Right ventricle myocardium inferior (tissue), 1 donor: Measurements from ENCODE around the gene SCLY. TPM values are rescaled to one million over a fixed set of nuclear protein-coding genes. Genes with fewer than 3 reads are reported as not detected.

Source experiments
- ATAC-seq: fragments of 200-7000 bp; cut with Tn5 transposase; one replicate; pipeline ENCODE4 v1.9.1; 2020; ENCODE audit warnings: mild to moderate bottlenecking, moderate library complexity
- DNase-seq: peaks from one replicate; pipeline ENCODE4 v3.0.0; 2021; ENCODE audit errors: missing footprints
- intact Hi-C: fragments of 100-400 bp; cut with DNase I; formaldehyde crosslinking; loops from one replicate; pipeline ENCODE4 v1.11.0; 2022
- long read RNA-seq: library from polyadenylated mRNA; unstranded; transcript quantifications from one replicate; pipeline ENCODE4 v2.0.0, GENCODE V29; 2021
- total RNA-seq: library from RNA; stranded (reverse); fragmentation: NEBNext Ultra II Directional; extraction: Animal tissue kit (Norgen Biotek cat#: 25700); gene quantifications from one replicate; pipeline ENCODE4 v1.2.1, GENCODE V29; 2021
- donor health status: DM: no; HTN: yes; CAD: no; lungs with severe emphysema.

Gene SCLY, protein sequence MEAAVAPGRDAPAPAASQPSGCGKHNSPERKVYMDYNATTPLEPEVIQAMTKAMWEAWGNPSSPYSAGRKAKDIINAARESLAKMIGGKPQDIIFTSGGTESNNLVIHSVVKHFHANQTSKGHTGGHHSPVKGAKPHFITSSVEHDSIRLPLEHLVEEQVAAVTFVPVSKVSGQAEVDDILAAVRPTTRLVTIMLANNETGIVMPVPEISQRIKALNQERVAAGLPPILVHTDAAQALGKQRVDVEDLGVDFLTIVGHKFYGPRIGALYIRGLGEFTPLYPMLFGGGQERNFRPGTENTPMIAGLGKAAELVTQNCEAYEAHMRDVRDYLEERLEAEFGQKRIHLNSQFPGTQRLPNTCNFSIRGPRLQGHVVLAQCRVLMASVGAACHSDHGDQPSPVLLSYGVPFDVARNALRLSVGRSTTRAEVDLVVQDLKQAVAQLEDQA
- 10.8 TPM for total RNA-seq
- long read RNA-seq, transcript SCLY-201 (12 exons, 2,562 nt) = major isoform, 8 of 10 reads
- long read RNA-seq, partial matches to known transcripts = 0 of 10 reads
- long read RNA-seq, other reads (novel, unspliced or antisense) = 2 of 10 reads

DNA sequence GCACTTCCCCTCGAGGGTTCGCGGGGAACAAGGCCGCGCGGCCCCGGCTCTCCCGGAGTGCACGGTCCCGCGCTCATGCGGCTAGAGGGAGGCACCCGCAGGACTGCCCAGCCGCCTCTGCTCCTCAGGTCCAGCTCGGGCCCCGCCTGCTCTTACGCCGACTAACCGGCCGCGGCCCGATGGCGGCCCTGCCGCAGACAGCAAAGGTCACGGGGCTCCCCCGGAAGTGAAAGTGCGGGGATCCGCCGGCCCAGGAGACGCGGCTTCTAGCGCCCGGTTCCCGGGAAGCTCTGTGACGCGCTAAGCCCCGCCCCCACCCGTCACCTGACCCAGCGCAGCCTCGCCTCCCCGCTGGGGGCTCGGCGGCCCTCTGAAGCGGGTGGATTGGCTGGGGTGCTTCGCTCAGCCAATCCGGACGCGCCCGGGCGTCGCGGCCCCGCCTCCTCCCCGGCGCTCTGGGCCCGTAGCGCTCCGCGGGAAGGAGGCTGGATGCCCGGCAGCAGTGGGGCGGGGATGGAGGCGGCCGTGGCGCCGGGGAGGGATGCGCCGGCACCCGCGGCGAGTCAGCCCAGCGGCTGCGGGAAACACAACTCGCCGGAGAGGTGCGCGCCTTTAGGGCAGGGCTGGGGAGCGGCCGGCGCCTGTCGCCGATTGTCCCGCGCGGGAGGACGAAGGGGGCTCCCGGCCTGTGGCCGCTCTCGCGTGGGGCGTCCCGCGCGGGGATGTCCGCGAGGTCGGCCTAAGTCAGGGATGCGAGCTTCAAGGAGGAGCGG, at the start of gene SCLY:
TSS of gene SCLY (plus strand) at position 460 of the 773 bp plus-strand sequence. CDS start at position 514, 54 bp downstream.
- ATAC-seq (peak; percentile 99), DNase-seq (peak; percentile 98)
- intact Hi-C loops = loop anchor here (1.0 to 2.0 kb wide), 3 partner anchors 79 to 142 kb away; partner anchors contain the start of genes ILKAP and UBE2F

DNA sequence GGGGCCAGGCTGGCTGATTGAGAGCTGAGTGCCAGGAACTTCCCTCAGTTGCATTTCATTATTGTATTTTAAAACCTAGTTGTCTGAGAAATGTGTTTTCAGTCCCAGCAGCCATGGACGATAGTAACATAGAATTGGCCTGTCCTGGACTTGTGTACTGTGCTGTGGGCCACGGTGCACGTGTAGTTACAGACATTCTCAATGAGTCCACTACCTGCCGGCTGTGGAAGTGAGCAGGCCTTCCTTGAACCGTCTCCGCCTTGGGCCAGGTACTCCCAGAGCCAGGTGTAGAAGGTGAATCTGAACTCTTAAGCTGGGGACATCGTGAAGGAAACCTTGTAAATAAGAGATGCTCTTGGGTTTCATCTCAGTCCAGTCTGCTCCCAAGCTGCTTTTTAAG, 47.0 kb upstream of the SCLY start:
- intact Hi-C loops = loop anchor here (10.0 kb wide), 1 partner anchor 159 kb away; the partner anchor contains the start of gene RAMP1
- no peak for ATAC-seq
- DNase-seq = no peak

DNA sequence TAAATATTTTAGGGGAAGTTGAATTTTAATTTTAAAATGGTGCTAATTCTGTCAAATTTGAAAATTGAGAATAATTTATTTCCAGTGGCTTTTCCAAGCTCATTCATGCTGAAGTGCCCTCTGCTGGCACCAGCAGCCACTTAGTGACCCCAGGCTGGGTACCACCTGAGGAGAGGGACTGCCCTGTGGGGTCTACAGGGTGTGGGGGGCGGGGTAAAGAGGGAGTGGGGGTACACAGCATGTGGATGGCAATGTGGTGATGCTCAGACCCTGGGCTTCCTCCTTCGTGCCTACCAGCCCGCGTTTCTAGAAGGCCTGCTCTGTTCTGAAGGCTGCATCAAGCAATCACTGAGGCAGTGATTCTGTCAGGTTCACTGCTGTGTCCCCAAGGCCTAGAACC, 45.1 kb upstream of the SCLY start:
- DNase-seq = no peak
- intact Hi-C loops = loop anchor here (10.0 kb wide), 1 partner anchor 161 kb away; the partner anchor contains the start of gene RAMP1
- ATAC-seq = no peak

DNA sequence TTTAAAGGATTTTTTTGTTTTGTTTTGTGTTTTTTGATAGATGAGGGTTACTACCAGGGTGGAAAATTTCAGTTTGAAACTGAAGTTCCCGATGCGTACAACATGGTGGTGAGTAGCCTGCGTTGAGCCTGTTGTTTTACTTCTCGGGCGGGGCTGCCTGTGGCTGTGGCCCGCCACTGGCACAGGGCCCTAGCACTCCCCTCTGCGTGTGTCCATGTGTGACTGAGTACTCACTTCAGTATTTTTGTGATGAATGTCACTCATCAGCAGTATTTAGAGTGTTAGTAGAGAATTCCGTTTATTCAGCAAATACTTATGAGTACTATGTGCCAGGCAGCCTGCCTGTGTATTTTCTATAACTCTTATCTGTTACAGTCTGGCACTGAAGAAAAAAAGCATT, 44.3 kb upstream of the SCLY start:
- no peak for ATAC-seq
- intact Hi-C loops = loop anchor here (10.0 kb wide), 1 partner anchor 162 kb away; the partner anchor contains the start of gene RAMP1
- no peak for DNase-seq

DNA sequence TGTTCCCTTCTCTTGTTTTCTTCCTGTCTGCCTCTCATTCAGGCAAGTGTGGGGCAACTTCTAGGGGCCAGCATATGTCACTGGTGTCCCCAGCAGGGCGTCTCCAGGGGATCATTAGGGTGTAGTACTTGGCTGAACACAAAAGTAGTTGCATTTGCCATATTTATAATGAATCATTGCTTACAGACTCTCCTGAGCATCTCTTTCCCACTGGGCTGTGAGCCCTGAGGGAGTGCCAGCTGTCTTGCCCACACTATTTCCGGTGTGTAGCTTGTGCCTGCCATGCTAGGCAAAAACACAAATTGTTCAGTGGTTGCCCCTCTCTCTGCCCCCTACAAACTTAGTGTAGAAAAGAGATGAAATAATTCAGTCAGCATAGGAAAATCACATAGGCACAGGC, 40.8 kb upstream of the SCLY start:
- no peak for DNase-seq
- ATAC-seq = no peak
- intact Hi-C loops = loop anchor here (10.0 kb wide), 1 partner anchor 165 kb away; the partner anchor contains the start of gene RAMP1

DNA sequence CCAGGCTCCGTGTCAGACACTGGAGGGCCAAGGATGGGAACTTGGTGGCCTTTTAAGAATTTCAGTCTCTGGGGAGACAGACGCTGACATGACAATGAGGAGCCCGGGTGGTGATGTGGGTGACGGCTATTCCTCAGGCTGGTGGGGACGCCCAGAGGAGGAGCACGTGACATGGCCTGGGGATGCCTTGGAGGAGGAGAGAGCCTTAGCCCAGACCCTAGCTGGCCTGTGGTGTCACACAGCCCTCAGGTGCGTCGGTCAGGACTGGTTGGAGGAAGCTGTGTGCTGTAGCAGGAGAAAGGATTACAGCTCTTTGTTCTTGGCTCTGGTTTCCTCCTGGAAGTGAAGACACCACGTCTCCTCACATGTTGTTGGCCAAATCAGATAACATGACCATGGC, 40.0 kb upstream of the SCLY start:
- no peak for DNase-seq
- no peak for ATAC-seq
- intact Hi-C loops = no loop called here

DNA sequence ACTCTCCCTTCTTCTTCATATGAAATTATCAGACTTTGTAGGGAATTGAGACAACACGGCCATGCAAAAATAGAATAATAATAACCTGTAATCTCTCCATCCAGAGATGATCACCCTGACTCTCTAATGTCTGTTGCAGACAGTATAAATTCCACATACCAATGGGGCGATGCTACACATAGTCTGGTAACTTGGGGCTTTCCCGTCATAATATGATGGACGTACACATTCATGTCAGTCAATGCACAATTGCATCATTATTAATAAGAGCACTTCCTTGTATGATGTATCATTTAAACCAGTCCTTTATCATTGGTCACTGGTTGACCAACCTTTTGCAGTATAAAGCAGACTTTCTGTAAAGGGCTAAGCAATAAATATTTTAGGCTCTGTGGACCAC, 39.5 kb upstream of the SCLY start:
- intact Hi-C loops = no loop called here
- DNase-seq (no peak), ATAC-seq (no peak)

DNA sequence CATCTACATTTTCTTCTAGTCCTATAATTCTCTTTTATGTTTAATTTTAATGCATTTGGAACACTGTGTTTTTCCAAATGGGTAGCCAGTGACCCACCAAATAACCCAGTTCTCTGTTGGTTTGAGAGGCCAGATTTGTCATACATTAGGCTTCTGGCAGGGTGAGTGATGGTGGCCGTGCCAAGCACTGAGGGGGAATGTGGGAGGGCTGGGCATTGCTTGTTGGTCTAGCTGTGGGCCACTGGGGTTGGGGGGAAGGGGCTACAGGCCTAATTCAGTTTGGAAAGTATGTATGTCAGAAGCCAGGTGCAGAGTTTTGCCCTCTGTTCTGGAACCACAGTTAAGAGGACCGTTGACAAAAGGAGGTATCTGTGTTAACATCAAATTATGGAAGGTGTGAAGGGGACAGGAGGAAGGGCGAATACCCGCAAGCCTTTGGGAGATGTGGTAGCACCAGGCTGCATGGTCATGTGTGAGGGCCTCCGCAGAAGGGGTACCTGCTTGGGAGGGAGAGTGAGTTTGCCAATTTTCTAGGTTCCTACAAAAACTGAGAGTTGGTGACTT, 38.1 kb upstream of the SCLY start:
- ATAC-seq = no peak
- intact Hi-C loops = no loop called here
- DNase-seq = no peak

DNA sequence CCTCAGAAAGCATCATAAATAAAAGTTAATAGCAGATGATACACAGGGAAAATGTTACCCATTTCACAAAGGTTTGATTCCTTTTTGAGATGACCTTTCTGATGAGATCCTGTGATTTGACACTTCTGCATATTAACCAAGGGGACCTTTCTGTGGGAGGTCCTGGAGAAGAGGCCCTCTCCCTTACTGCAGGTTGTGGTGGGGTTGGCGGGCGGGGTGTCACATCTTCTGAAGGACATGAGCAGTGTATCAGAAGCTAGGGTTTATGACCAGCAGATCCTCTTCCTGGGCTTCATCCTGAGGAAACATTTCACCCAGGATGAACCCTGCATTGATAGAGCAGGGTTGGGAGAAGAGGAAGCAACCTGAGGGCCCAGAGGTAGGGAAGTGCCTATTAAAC, 37.2 kb upstream of the SCLY start:
- no peak for ATAC-seq
- intact Hi-C loops = no loop called here
- DNase-seq = no peak

DNA sequence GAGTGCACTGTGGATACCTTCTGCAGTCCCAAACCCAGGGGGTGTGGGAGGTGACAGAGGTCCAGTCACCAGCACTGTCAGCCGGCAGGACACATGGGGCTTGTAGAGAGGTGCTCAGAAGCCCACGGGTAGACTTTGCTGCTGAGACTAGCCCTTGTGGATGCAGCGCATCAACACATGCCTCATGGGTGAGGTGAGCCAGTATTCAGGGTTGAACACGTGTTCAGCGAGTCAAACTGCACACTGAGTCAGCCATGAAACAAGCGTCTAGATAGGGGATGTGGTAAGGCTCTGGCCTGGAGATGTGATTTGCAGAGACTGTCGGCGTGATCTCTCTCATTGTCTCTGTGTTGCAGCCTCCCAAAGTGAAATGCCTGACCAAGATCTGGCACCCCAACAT, 35.8 kb upstream of the SCLY start:
- no peak for ATAC-seq
- intact Hi-C loops = no loop called here

DNA sequence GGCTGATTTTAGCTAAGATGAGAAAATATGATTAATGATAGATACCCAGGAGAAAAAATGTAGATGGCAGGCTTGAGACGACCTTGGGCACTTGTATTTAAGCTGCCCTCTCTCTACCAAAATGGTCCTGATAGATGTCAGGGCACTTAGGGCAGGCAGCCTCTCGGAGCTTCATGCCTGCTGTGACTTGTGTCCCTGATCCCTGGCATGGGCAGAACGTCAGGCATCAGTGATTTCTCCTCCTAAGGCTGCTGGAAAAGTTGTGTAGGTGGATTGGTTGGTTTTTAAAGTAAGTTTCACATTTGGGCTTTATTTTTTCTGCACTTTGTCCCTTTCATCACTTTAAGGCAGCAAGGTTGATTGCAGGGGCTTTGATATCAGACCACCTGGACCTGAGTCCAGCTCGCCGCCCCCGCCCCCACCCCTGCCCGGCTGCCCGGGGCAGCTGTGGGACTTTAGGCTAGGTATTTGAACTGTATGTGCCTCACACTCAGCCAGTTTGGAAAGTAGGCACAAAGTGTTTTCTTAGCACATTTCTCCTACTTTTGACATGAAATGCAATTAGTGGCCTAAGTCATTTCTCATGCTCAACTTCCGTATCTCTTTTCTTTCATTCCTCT, 35.0 kb upstream of the SCLY start:
- intact Hi-C loops = no loop called here
- DNase-seq = no peak

More for the DNA sequence above, 35.8 kb upstream of the SCLY start:
- no peak for DNase-seq

DNA sequence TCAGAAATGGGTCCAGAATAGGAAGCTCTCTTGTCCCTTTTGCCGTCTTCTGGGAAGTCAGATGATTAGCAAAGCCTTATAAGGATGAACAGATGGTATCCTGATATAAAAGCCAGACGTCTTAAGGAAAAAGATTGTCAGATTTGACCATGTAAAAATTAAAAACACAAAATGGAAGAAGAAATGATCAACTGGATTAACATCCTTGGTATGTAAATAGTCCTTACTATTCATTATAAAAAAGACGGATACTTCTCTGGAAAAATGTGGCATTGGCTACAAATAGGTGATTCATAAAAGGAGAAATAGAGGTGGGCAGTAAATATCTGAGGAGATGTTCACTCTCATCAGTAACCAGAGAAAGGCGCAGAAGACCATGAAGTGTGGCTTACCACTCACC, 33.7 kb upstream of the SCLY start:
- intact Hi-C loops = no loop called here
- ATAC-seq (no peak), DNase-seq (no peak)

More for the DNA sequence above, 35.0 kb upstream of the SCLY start:
- no peak for ATAC-seq

DNA sequence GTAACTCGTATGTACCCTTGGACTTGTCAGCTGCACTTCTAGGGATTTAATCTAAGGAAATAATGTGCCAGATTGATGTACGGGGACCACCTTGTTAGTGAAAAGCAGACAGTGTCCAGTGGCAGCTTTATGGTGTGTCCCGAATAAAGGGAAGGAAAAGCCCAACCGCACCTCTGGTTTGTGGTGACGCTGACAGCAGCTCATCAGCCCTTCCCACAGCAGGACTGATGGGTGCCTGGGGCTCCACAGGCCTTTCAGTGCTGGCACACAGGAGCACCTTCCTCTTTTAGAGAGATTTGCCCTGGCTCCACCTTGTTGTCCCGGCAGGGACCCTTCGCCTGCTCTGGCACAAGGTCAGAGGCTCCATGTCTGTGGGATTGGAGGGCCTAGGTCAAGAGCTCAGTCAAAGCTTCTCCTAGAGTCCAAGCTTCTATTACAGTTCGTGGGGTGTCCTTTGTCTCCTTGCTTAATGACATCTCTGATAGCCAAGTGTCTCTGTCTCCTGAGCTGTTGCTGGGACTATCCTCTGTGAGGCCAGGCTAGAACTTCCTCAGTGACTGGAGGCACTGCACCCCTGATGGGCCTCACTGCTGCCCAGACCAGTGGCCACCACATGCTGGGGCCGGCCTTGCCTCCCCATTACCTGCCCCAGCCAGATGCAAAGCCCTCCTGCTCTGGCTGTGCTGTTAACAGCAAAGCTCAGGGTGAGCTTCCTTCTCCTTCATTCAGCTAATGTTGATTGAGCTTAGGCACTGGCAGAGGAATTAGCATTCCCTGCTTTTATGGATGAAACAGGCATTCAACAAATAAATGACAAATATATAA, 33.0 kb upstream of the SCLY start:
- intact Hi-C loops = no loop called here
- ATAC-seq (no peak), DNase-seq (no peak)

DNA sequence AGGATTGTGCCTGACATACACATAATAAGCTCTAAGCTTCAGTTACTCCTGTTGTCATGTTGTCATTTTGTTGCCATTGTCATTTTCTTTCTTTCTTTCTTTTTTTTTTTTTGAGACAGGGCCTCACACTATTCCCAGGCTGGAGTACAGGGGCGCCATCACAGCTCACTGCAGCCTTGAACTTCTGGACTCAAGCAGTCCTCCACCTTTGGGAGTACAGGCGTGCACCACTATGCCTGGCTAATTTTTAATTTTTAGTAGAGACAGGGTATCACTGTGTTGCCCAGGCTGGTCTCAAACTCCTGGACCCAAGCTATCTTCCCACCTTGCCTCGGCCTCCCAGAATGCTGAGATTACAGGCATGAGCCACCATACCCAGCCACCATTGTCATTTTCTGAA, 30.9 kb upstream of the SCLY start:
- intact Hi-C loops = no loop called here
- DNase-seq = no peak
- ATAC-seq = no peak

DNA sequence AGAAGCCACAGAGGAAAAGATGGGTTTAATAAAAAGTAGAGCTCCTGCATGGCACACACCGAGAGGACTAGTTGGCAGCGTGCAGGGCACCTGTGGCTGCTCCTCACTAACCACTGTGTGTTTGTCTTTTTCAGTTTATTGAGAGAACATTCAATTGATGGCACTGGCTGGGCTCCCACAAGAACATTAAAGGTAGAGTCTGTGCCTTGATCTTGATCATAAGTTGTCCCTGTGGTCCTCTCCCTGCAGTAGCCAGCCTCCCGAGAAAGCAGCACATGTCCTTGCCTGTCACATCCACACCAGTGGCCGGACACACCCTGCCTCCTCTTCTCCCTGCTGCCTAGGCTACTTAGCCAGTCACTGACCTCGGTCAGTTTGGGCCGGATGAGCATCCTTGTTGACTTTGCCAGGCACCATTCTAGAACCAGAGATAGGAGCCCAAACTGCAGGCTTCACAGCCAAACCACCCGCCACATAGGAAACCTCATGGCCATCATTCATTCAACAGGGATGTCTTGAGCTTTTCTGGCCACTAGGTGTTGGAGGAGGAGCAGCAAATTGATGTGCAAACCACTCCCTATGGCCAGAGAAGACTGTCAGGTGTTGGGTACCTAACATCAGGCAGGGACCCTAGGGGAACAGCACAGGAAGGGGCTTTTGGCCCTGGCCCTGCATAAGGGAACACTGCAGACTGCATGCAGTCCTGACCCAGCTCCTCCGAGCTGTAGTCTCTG, 30.2 kb upstream of the SCLY start:
- intact Hi-C loops = no loop called here
- ATAC-seq (no peak), DNase-seq (no peak)

DNA sequence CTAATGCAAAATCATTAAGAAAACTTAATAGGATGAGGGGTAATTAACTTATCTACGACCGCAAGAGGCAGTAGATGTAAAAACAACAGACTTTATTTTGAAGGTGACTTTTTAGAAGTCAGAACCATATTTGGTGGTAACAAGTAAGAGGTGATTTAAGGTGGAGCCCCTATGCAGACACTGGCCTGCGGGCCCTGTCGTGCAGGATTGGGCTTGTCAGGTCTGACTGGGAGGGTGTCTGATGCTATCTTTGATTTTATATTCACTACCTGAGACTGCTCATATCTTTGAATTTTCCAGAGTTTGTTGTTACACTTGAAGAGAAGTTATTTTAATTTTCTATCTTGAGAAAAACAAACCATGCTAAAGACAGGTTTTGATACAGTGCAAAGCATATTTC, 29.1 kb upstream of the SCLY start:
- intact Hi-C loops = no loop called here
- no peak for ATAC-seq

DNA sequence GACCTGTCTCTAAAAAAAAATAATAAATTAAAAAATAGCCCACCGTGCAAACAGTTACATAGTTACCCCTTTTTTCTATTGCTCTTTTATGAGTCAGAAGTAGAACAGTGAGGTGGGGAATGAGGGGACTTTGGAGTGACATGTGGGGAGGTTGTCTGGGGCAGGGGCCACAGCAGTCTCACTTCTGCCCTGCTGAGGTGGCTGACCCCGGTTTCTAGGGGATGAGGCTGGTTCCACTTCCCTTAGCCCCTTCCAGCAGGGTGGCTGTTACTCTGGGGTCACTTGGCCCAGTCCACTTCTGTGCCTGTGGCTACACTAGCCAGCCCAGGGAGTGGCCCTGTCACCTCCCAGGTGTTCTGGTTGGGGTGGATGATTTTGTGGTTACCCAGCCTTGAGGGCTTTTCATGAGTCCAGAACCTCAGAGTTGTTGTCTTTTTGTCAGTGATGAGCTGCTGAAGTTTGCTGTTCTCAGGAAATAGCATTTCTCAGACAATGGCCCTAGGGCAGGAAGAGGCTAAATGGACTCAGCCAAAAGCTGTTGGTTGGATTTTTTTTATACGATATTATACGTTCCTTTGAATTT, 28.0 kb upstream of the SCLY start:
- DNase-seq = no peak
- ATAC-seq = no peak
- intact Hi-C loops = no loop called here

More for the DNA sequence above, 29.1 kb upstream of the SCLY start:
- DNase-seq = no peak
